ENCODE data around the gene PTRH2.
"Not testable (repeated sequence)": the region's sequence is repeated elsewhere in the genome, so short reads cannot be mapped to it uniquely, and the experiment has no call there.

PTRH2 gene

DNA sequence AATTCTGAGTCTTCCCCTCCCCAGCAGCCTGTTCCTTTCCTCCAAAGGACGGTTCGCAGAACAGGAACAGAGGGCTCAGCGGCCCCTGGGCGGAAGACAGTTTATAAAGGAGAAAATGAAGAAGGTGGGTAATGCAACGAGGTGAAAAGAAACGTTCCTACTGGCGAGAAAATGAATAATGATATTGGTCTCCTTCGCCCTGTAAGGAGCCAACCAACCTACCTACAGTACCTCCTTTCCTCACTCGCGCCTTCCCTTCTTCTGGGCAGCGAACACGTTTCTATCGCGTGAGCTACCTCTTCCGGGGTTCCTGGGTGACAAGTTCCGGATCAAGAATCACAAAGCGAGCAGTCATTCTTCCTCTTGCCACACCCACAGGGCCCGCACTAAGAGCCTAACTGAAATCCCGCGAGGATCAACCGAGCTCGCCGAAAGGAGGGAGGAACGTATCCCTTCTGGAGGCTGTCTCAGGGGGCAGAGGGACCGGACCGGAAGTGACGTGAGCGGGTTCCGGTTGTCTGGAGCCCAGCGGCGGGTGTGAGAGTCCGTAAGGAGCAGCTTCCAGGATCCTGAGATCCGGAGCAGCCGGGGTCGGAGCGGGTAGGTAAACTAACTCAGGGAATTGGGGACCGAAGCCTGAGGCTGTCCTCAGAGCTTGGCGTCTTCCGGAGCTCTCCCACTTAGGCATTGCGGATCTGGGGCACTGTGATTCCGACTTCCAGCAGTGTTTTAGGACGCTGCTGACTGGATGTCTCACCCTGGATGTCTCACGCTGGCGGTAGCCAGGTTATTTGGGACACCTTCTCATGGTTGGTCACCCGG, at the start of gene PTRH2, which contains the start of gene VMP1:
Gene PTRH2 (minus strand): TSS at position 282 of the 822 bp plus-strand sequence. CDS start 9,452 bp downstream, outside the sequence.
Gene VMP1 (plus strand): TSS at position 506 of the 822 bp plus-strand sequence. CDS start 23,793 bp downstream, outside the sequence.
- peak; percentile 99 for DNase-seq

DNA sequence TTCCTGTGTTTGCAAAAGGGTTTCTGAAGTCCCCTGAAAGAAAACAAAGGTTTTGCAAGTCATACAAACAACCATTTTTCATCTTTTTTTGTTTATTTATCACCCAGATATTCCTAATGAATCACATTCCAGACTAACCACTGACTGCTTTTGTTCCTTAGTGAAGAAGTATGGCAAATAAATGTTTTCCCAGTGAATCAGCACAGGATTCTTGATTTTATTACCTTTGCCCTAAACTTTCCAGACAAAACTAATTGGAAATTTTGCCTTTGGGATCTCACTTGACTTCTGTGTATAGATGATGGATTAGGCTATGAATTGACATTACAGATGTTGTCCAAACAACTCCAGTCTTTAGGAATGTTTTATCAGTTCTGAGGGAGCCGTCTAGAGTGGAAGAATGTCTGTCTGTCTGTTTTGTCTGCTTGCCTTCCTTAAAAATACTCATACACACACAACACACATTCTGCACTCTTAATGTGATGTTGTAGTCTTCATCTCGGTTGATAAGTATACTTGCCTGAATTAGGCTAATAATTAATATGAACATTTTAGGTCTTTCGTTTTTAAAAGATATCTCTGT, 49.1 kb upstream of the PTRH2 start:
- DNase-seq, result no peak

DNA sequence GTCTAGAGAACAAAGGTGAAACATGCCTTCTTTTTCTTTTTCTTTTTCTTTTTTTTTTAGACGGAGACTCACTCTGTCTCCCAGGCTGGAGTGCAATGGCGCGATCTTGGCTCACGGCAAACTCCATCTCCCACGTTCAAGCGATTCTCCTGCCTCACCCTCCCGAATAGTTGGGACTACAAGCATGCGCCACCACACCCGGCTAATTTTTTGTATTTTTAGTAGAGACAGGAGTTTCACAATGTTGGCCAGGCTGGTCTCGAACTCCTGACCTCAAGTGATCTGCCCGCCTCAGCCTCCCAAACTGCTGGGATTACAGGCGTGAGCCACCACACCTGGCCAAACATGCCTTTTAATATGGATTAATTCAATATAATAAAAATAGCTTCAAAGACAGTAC, 47.8 kb upstream of the PTRH2 start:
- not testable (repeated sequence) for DNase-seq

DNA sequence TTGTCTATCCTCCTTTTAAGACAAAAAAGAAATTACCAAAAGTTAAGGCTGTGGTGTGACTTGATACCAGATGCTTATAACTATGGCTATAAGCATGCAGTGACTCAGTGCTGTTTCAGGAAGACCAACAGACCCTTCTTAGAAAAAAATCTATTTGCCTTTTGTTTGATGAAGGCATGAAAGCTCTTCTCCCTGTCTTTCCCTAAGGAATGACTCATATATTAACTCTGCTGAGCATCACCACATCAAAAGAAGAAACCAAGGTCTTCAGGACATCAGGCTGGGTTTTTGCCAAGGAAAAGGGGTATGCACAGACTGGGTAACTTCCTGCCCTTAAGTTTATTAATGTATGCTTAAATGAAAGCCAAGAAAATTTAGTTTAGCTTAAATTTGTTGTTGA, 47.3 kb upstream of the PTRH2 start:
- DNase-seq, result no peak

DNA sequence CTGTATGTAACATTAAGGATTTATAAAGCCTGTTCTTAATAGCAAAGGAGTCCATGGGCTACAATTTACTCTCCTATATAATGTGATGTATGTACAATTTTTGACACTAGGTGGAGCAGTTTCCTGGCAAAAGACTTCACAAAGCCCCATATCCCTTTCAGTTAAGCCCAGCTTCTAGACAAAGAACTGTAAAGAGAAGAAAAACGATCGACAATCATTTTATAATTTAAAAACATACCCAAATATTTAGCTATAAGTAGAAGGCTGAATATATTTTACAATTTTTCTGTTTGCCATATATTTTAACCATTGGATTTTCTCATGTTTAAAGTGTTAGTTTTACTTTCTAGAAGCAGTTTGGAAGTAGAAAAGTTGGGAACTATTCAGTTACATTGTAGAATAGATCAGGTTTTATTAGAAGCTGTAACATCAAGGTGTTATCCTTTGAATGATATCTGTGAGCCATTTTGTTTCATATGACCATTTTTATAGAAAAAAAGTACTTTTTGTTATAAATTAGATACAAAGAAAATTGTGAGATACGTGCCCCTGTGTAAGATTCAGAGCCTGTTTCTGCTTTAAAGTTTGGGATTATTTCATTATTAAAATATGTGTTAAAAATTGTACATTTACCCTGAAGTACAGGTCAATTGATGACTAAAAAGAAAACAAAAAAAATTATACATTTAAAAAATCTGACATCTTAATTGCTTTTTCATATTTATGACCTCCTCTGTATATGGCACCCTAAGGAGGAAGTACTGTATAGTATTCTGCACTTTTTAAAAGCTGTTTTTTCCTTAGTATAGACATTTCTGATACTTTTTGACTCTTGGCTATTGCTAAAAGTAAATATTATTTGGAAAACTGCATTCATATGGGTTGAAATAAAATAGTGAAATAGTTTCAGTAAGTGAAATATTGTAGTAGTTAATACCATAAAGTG, 46.6 kb upstream of the PTRH2 start:
- DNase-seq, result peak; percentile 79

DNA sequence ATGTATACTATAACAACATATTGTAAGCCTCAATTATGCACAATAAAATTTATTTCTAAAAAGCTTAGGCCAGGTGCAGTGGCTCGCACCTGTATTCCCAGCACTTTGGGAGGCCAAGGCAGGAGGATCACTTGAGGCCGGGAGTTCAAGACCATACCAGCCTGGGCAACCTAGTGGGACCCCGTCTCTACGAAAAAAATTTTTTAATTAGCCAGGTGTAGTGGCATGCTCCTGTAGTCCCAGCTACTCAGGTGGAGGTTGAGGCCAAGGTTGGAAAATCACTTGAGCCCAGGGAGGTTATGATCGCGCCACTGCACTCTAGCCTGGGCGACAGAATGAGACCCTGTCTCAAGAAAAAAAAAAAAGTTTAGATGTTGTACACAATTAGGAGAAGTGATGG, 45.7 kb upstream of the PTRH2 start:
- DNase-seq, result no peak

DNA sequence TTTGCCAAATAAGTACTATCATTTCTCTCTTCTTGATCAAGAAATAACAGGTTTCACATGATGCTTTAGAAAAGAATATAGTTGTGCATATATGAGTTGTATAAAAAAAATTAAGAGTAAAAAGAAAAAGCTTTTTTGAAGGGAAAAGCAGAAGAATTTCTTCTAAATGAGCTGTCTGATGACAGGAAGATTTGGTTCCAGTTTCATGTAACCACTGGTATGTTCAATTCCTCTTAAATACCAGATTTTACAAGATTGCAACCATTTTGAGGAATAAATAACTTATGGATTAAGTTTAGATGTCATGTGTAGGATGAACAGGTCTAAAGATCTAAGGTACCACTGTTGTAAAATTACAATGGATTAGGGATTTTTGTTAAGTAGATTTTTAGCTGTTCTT, 45.2 kb upstream of the PTRH2 start:
- DNase-seq, result no peak

DNA sequence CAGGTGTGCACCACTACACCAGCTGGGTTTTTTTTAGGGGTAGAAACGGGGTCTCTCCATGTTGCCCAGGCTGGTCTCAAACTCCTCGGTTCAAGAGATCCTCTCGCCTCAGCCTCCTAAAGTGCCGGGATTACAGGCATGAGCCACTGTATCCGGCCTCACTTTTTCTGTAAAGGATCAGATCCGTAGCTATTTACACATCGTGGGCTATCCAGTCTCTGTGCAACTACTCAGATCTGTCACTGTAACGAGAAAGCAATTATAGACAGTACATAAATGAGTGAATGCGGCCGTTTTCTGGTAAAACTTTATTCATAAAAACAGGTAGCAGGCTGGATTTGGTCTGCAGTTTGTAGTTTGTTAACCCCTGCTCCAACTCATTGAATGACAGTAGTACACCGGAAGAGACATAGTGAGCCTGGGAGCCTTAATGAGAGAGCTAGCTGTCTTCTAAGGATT, 44.8 kb upstream of the PTRH2 start:
- no peak for DNase-seq

DNA sequence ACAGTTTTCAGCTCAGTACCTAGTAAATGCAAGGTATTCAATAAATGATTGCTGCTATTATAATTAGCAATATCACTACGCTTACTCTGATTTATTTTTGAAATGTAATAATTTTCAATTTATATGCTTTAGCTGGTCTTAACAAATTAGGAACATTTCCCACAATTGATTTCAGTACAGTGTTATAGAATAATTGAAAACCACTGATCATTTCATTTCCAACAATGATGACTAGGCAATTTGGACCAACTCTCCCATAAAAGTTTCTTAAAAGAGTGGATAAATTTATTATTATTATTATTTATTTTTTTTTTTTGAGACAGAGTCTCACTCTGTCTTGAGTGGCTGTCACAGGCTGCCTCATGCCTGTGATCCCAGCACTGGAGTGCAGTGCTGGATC, 41.4 kb upstream of the PTRH2 start:
- no peak for DNase-seq

DNA sequence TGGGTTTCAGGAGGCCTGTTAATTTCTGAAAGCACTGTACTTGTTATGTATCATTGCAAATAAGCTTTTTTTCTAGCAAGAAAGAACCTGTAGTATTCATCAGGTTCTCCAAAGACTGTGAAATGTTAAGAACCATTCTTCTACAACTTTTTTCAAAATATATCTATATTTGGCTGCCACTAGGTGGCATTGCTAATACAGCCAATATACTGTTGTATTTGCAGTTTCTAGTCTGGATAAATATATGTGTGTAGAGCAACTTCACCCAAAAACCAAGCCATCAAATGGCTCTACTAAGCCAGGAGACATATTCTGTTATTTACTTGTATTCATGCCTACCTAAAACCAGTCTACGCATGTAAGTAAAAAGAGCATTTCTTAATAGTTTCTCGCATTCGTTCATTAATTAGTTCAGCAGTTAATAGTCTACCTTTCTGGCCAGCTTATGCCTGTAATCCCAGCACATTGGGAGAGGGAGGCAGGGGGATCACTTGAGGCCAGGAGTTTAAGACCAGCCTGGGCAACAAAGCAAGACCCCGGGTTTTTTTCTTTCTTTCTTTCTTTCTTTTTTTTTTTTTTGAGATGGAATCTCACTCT, 39.7 kb upstream of the PTRH2 start:
- peak; percentile 46 for DNase-seq

DNA sequence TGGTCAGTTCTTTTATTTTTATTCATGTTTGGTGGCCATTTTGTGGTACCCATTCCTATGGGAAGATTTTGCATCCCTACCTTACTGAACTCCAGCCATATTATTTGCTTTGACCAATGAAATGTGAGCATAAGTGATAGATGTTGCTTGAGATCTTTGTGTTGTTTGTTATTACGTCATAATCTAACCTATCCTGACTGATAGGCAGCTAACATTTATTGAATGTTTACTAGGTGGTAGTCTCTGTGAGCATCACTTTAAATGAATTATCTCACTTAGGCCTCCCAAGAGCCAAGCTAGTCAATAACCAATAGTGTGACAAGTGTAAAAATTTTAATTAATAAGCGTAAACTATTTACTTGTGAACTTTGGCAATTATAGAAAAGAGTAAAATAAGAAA, 37.8 kb upstream of the PTRH2 start:
- no peak for DNase-seq

DNA sequence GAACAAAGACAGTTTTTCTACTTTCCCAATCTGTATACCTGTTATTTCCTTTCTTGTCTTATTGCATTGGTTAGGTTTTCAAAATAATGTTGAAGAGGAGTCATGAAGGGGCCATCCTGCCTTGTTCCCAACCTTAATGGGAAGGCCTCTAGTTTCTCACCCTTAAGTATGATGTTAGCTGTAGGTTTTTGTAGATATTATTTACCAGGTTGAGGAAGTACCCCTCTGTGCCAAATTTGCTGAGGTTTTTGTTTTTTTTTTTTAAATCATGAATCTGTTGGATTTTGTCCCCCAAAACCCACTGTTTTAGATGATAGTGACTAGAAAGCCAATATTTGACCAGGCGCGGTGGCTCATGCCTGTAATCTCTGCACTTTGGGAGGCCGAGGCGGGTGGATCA, 36.6 kb upstream of the PTRH2 start:
- DNase-seq, result no peak

DNA sequence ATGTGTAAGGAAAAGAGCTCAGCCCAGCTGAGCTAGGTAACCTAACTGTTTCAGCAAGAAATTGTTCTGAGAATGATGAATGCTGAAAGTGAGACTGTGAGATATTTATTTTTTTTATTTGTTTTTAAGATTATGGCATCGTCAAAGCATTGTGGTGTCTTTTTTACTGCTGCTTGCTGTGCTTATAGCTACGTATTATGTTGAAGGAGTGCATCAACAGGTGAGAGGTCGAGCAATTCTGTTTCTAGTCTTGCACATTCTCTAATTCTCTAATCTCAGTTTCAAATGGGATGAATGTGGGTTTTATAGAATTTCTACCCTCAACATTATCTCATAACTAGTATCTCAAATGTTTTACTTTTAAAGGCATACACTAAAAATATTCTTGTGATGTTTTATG, 30.1 kb upstream of the PTRH2 start:
- DNase-seq, result no peak

DNA sequence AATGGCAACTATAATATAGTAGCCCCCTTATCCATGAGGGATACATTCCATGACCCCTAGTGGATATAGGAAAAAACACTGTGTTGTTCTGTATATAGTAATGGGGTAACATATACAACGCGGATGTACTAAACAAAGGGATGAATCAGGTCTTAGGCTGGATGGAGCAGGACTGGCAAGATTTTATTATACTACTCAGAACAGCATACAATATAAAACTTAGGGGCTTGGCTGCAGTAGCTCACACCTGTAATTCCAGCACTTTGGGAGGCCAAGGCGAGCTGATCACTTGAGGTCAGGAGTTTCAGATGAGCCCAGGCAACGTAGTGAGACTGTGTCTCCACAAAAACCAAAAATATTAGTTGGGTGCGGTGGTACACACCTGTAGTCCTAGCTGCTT, 27.0 kb upstream of the PTRH2 start:
- no peak for DNase-seq

DNA sequence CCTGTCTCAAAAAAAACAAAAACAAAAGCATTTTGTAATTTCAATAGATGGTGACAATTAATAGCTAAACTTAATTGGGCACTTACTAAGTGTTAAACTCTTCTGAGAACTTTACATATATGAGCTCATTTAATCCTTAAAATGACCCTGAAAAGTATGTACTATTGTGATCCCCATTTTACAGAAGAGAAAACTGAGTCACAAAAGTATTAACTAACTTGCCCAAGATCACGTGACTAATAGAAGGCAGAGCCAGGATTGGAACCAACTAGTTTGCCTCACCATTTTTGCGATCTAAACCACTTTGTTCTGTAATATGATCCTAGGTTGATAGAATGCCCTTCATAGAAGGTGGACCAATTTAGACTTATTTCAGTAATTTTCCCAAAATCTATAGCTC, 26.5 kb upstream of the PTRH2 start:
- no peak for DNase-seq

DNA sequence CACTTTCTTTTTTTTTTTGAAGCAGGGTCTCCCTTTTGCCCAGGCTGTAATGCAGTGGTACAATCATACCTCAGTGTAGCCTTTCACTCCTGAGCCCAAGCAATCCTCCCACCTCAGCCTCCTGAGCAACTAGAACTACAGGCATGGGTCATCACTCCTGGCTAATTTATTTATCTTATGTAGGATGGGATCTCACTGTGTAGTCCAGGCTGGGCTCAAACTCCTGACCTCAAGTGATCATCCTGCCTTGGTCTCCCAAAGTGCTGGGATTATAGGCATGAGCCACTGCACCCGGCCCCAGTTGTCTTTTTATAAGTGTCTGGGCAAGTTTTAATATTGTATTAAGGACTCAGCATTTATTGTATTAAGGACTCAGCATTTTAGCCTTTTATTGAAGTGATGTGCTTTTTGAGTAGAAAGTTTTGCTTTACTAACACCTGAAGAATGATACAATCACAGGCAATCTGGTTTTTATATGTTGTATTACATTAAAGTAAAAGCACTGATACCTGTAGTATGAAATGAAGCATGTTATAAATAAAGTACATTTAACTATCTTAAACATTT, 23.1 kb upstream of the PTRH2 start:
- DNase-seq, result no peak

DNA sequence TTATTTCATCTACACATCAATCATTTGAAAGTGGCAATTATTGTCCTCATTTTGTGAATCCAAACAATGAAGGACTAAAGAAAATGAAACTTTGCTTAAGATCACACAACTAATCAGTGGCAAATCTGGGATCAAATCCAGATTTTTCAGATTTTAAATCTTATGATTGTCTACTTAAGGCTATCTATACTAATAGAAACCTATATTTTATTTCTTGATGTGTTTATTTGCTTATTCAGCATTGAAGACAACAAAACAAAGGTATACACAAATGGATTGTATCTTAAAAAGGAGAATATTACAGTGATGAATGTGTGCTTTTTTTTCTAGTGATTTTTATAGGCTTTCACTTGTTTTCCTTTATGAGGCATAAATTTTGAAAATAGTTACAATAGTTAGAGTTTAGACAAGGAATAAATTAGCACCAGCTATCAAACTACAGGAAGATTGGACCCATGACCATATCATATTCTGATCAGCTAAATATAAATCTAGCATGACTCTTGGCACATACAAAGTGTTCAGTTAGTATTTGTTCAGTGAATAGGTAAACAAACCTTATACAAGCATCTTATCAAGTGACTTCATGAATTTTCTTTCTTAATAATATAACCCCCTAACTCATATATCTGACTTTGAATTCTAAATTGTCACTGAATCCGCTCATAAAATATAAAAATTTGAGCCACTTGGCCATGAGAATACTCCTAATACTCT, 20.7 kb upstream of the PTRH2 start:
- DNase-seq, result no peak

DNA sequence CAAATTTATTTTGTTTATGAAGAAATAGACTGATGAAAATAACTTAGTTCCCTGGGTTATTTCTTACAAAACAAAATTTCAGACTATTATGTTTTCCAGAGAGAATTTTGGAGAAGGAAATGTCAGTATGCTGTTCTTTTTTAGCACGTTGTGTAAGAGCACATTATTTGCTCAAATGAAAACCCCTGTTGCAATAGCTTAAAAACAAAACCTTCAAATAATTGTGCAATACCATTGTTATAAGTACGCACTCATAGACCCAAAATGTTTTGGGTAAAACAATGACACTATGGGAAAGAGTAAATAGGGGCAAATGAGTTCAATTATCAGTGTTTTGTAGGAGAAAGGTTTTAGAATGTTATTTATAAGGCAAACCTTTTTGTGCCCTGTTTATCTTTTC, 18.5 kb upstream of the PTRH2 start:
- DNase-seq, result peak; percentile 23

DNA sequence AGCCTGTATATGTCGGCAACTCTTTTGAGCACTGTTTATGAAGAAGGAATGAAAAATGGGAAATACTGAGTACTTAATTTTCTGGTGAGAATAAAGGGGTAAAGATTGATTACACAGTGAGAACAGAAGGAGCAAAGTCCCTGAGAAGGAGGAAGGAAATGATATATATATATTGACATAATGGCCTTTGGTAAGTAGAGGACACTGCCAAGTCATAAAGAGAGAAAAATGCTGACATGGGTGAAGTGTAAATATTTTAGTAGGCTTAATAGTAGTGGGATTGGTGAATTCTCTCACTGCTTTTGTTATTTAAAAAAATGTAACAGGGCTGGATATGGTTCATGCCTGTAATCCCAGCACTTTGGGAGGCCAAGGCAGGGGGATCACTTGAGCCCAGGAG, 16.4 kb upstream of the PTRH2 start:
- no peak for DNase-seq

DNA sequence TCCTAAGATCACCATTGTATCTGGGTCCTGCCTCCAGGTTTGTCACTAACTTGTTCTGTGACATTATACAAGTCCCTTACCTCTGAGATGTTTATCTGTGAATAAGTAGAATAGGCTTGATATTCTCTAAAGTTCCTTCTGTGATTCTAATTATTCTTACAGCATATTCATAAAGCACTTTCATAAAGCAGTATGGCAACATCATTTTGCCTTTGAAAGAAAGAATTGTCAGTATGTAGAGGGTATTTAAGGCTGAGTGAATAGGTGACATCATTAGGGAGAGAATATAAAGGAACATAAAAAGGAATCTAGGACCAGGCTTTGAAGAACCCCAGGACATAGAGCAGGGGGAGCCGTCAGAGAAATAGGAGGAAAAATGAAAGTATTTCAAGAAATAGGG, 15.8 kb upstream of the PTRH2 start:
- no peak for DNase-seq

DNA sequence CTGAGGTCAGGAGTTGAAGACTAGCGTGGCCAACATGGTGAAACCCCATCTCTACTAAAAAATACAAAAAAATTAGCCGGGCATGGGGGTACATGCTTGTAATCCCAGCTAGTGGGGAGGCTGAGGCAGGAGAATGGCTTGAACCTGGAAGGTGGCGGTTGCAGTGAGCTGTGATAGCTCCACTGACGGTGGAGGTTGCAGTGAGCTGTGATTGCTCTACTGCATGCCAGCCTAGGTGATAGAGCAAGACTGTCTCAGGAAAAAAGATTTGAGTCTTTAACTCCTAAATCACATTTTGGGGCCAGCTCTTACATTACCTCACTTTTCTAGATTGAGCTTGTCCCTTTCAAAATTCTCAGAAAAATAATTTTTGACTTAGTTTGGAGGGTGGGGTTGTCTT, 15.4 kb upstream of the PTRH2 start:
- DNase-seq, result no peak

DNA sequence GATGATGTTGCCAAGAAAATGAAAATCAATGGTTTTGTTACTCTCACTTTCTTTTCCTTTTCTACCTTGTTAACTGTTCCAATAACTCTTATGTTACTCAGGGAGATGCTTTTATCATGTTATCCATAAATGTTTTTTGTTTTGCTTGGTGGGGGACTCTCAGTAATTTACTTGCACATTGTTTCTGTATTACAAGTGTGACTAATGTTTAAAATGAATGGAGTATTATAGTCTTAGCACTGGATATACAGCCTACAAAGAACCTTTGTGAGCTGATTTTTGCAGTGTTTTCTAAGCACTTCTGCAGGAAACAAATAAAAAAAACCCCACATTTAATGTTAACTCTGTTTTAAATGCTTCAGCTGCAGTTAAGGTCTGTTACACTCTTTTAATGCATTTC, 12.3 kb upstream of the PTRH2 start:
- peak; percentile 53 for DNase-seq
